Stimulated activated CD8-positive, alpha-beta memory T cell treated with anti-CD3 and anti-CD28 coated beads, Interleukin-2, amount 100 ng/mL, for 1 hour (primary cell): ENCODE data around the gene CHCHD10.
"Not testable (repeated sequence)": the region's sequence is repeated elsewhere in the genome, so short reads cannot be mapped to it uniquely, and the experiment has no call there.

Experiments used
- DNase-seq, 2 donors: peaks; one replicate each; pipeline ENCODE4 v3.0.0-alpha.2; 2020; ENCODE audit warnings: low read depth in 2 of 2

The CHCHD10 gene

DNA sequence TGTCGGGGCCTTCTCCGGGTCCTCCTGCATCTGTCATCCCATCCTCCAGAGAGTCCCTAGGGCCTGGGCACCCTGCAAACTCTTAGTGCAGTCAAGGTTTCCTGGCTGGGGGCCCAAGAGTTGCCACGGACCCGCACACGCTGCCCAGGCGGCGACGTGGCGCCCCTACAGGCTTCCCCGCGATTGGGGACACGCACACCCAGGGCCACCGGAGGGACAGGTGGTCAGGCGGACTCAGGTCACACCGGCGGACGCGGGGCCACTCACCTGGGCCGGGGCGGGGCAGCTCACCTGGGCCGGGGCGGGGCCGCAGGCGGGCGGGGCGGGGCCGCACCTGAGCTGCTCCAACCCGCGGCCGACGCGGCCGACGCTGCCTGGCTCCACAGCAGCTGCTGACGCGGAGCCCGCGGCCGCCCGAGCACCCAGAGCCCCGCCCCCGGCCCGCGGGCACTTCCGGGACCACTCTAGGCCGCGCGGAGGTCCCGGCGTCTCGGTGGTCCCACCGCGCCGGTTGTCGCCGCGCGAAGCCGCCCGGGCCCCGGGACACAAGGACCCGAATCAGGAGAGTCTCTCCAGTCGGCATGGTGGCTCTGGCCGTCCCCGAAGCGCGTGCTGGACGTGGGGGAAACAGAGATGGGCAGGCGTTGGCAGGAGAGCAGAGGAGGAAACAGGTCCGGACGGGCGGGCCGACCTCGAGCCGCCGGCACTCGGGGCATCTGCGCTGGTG is 16.9 kb downstream of the CHCHD10 start, which contains the start of gene ZNF70:
ZNF70 (minus strand) TSS at position 399 of the 727 bp plus-strand sequence. CDS start 5,972 bp downstream, outside the sequence.
- DNase-seq, result peak; percentile 72 to 75

DNA sequence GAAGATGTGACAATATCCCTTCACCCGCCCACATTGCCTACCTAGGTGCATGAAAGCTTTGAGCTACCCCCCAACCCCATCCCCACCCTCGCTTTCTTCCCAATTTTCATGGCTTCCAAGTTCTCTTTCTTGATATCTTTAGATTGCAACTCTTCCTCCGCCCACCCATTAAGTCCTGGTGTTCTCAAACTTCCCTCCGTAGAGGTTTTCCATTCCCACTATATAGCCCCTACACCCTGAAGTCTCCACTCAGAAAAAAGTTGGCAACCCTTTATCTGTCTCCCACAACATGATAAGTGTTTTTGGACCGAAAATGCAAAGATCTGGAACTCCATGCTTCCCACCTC is 17.4 kb downstream of the CHCHD10 start:
- DNase-seq, result no peak

DNA sequence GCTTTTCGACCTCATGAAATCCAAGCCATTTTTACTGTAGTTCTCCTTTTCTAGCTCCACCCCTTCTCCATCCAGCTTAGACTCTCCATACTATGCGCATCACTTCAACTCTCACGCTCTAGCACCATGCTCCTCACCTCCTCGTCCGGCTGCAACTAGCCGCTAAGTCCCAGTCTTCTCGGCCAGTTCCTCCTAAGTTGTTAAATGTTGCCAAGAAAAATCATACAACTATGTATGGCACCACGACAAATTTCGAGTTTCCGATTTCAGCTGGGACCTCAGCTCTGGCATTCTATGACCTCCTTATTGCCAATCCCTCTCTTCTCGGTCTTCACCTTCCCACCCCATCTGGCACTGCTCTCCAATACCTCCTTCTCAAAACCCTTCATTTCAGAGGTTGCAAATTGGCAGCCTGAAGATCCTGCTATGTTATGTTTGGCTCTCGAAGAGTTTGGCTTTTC is 17.9 kb downstream of the CHCHD10 start:
- no peak for DNase-seq

DNA sequence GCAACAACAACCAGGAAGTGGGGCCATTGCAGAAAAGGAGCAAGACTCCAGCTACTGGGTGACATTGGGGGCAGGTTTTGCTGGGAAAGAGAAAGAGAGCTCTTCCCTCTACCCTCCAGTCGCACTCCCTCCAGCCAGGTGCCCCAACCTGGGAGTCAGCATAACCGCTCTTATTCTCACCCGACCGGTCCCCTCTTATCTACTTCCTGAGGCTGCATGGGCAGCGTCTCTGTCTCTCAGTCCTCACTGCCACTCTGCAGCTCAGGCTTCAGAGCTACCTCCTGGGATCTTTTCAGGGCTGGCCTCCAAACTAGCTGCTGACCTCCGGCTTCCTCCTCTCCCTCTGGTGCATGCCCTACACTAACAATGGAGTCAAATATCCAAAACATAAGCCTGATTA is 22.0 kb downstream of the CHCHD10 start:
- no peak for DNase-seq

DNA sequence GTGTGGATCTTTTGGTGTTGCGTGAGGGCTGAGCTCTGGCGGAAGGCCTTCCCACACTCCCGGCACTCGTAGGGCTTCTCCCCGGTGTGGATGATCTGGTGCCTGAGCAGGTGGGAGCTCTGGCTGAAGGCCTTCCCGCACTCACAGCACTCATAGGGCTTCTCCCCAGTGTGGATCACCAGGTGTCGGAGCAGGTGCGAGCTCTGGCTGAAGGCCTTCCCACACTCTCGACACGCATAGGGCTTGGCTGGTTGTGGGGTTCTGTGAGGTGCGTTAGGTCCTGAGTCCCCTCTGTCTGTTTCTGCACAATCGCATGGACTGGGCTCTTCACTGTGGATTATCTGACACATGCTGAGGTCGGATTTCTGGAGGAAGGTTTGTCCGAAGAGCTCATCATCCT is 23.3 kb downstream of the CHCHD10 start:
- no peak for DNase-seq

DNA sequence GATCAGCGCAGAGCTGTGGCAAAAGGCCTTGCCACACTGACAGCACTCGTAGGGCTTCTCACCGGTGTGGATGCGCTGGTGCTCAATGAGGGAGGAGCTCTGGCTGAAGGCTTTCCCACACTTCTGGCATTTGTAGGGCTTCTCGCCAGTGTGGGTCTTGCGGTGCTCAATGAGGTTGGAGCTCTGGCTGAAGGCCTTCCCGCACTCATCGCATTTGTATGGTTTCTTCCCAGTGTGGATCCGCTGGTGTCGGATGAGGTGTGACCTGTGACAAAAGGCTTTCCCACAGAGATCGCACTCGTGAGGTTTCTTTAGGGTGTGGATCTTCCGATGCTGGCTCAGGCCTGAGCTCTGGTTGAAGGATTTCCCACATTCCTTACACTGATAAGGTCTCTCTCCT is 23.8 kb downstream of the CHCHD10 start:
- no peak for DNase-seq

DNA sequence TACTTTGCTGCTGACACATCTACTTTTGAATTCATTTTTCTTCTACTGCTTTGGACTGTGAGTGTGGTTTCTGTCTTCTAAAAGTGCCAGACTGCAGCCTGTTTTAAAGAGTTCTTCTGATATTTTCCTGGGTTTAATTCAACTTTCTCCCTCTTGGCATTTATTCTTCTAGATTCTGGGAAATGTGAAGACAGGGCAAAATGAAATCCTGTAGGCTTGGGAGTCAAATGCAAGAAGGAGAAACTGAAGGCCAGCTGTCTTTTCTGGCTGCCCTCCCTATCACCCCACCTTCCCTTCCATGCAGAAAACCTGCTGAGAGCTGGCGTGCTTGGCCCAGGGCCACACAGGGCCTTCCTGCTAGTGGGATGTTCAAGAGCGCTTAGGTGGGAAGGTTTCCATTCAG is 24.5 kb downstream of the CHCHD10 start:
- DNase-seq, result no peak

DNA sequence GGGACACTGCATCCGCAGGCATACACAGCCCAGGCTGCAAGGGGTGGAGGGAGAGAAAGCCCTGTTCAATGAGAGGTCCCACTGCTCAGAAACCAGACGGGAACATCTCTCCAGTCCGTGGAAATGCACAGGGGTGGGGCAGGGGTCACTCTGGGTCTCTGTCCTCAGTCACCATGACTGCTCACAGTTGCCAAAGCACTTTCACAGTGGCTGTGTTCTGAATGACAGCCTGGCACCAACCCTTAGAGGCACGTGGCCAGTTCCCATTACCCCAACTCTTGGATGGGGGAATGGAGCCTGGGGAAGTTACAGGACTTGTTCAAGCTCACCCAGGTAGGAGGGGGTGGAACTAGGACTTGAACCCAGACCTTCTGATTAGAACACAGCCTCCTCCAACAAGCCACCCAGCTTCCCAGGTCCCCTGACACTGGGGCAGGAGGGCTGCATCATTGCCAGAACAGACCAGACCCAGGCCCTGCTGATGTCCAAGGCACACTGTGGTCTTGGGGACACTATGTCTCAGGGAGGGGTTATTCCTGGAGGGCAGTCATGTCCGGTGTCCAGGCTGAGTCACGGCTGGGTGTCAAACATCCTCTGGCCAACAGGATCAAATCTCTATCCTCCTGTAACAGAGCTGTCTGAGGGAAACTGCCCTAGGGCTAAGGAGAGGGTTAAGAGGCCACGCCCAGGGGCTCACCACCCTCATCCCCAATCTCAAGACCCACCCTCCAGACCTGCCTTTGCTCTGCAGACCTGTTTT is 25.1 kb downstream of the CHCHD10 start:
- DNase-seq, result no peak

DNA sequence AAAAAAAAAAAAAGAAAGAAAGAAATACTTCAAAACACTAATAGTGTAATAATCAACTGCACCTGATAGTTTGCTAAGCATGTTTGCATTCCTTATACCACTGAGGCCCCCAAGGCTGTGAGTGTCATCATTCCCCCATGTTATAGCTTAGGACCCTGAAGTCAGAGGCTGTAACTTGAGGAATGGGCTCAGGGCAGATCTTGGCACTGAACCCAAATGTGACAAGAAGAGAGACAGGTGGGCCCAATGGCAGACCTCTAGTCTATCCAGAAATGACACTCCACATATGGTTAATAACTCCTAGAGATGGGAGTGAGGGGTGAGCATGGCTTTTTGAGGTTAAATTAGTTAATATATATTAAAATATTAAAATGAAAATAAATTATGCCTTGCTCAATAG is 30.1 kb downstream of the CHCHD10 start:
- DNase-seq, result no peak

DNA sequence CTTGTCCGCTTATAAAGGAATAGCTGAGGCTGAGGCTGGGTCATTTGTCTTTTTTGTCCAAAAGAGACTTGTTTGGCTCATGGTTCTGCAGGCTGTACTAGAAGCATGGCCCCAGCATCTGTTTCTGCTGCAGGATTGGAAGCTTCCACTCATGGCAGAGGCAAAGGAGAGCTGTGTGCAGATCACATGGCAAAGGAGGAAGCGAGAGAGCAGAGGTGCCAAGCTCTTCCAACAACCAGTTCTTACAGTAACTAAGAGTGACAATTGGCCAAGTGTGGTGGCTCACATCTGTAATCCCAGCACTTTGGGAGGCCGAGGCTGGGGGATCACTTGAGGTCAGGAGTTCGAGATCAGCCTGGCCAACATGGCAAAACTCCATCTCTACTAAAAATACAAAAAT is 39.7 kb downstream of the CHCHD10 start:
- DNase-seq, result not testable (repeated sequence)

DNA sequence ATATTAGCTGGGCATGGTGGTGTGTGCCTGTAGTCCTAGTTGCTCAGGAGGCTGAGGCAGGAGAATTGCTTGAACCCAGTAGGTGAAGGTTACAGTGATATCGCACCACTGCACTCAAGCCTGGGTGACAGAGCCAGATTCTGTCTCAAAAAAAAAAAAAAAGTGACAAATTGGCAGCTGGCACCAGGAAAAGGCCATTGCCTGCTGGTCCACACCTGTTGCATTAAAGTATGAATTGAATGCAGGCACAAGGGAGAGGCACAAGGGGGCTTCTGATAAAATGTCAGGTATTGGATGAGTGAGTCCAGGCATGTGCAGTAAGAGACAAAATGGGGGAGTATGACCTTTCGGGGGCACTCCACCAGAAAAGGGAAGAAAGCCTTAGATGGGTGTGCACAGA is 45.0 kb downstream of the CHCHD10 start:
- DNase-seq, result no peak

DNA sequence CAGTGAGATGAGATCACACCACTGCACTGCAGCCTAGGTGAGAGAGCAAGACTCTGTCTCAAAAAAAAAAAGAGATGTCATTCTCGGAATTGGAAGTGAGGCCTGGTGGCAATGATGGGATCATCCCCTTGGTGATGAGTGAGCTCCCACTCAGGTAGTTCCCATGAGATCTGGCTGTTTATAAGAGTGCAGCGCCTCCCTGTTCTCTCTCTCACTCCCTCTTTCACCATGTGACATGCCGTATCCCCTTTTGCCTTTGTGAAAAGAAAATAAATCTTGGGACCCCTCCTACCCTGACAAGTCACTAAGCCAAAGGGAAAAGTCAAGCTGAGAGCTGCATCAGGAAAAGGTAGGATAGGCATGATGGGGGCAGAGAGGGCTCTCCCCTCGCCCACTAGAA is 45.6 kb downstream of the CHCHD10 start:
- no peak for DNase-seq

DNA sequence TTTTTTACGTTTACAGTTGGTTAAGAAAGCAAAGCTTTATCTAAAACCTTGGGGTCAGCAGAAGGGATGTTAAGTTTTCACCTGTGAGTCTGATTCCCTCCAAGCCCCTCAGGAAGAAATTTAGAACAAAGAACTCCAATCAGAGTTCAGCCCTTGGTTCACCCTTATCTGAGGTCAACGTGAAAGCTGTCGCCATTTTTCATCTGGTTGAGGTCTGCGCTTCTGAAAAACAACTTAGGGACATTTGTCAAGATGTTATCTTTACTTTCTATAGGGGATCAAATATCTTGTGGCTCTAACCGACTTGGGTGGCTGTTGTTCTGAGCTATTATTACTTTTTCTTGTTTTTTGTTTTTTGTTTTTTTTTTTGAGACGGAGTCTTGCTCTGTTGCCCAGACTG is 46.9 kb downstream of the CHCHD10 start:
- DNase-seq, result no peak

DNA sequence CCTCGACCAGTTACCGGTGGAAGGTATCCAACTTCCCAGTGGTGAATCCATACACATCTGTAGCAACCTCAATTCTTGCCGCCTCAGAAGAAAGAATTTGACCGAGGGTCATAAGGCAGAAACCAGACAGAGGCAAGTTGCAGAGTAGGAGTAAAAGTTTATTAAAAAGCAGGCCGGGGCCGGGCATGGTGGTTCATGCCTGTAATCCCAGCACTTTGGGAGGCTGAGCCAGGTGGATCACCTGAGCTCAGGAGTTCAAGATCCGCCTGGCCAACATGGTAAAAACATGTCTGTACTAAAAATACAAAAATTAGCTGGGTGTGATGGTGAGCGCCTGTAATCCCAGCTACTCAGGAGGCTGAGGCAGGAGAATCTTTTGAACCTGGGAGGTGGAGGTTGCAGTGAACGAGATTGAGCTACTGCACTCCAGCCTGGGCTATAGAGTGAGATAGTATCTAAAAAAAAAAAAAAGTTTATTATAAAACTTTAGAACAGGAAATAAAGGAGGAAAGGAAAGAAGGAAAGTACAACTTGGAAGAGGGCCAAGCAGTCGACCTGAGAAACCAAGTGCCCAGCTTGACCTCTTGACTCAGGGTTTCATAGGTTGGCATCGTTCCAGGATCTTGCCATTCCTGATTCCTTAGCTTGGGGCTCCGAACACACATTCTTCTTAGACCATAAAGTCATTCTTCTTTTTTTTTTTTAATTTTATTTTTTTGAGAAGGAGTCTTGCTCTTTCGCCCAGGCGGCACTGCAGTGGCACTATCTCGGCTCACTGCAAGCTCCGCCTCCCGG is 49.2 kb downstream of the CHCHD10 start:
- DNase-seq, result no peak

DNA sequence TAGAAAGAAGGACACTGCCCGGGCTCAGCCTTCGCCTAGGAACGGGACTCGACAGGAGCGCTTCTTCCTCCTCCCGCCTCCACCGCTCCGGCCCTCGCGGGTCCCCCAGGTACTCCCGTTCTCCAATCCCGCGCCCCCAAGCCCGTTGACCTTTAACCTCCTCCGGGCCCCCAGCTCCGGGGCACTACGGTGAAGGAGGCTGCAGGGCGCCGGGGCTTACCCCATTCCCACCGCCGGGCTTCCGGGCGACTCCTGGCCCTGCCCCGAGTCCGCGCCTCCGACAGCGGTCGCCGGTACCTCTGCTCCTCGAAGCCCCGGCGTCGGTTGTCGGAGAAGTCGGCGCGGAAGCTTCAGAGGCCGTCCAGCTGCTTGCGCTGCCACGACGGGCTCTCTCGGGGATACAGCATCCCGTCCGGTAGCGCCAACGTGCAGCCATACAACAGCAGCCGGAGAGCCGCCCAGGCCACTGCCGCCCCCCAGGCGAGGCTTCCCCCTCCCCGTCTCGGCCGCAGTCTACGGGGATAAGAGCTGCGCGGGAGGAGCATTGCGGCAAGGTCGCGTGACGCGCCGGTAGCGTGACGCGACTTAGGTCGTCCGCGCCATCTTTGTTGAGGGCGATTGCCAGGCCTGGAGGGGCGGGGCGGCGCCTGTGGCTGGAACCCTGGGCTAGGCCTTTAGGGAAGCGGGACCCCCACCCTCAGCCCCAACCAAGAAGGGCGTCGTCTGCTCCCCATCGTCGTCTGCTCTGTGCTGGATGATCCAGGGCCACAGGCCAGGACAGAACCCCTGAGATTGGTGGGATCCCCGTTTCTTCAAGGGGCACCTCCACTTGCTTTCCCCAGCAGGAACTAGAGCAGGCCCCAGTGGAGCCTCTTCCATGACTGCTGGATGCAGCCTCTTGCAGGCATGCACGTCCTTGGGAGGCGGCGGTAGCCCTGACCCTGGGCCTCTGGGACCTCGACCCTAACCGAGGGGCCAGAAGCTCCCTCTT is 50.7 kb downstream of the CHCHD10 start:
- DNase-seq, result peak; percentile 68 to 69
